ENCODE results near the gene FAM83E.
A peak's percentile ranks its signal among the peaks of the same experiment; 100 is the strongest.
"Not testable (repeated sequence)": the region's sequence is repeated elsewhere in the genome, so short reads cannot be mapped to it uniquely, and the experiment has no call there.

The FAM83E gene

DNA sequence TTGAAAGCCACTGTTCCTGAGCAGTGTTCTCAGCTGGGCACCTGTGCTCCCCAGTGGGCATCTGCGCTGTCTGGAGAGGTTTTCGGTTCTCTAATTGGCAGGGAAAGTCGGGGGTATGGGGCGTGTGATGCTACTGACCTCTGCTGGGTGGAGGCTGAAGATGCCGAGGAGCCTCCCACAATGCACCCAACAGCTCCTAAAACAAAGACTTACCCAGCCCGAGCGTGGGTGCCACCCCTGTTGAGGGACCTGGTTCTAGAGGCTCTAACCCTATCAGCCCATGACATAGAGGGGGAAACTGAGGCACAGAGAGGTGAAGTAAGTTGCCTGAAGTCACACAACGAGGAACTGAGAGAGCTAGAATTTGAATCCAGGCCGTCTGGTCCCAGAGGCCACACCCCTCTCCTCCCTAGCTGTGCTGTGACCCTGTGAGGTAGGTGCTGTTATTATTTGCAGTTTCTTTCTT is 6.0 kb downstream of the FAM83E start:
- DNase-seq = peak; percentile 50

DNA sequence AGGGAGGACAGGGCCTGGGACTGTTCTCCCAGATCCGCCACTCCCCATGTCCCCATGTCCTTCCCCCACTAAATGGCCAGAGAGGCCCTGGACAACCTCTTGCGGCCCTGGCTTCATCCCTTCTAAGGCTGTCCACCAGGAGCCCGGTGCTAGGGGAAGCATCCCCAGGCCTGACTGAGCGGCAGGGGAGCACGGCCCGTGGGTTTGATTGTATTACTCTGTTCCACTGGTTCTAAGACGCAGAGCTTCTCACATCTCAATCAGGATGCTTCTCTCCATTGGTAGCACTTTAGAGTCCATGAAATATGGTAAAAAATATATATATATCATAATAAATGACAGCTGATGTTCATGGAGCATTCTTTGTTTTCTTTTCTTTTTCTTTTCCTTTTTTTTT is 7.5 kb downstream of the FAM83E start:
- no peak for DNase-seq

DNA sequence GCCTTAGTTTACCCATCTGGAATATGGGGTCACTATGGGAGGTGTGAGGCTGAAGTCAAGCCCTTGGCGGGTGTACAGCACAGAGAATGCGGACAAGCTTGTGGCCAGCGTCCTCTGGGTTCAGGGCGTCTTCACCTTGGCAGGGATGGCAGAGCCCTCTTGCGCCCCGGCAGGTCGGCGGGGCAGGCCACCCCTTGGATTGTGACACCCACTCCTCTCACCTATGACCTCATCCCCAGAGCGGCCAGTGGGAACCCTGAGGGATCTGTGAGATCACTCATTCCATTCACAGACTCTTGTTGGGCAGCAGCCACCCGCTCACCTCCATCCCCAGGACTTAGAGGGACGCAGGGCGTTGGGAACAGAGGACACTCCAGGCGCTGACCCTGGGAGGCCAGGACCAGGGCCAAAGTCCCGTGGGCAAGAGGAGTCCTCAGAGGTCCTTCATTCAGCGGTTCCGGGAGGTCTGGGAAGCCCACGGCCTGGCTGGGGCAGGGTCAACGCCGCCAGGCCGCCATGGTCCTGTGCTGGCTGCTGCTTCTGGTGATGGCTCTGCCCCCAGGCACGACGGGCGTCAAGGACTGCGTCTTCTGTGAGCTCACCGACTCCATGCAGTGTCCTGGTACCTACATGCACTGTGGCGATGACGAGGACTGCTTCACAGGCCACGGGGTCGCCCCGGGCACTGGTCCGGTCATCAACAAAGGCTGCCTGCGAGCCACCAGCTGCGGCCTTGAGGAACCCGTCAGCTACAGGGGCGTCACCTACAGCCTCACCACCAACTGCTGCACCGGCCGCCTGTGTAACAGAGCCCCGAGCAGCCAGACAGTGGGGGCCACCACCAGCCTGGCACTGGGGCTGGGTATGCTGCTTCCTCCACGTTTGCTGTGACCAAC is 8.2 kb downstream of the FAM83E start, which contains the start of gene SPACA4:
Gene SPACA4 (plus strand): TSS at position 280 of the 896 bp plus-strand sequence. CDS start 237 bp downstream, at position 517.
- no peak for DNase-seq

GRCh38 chr19:48603850-48604249 is 11.0 kb downstream of the FAM83E start:
- DNase-seq = no peak

GRCh38 chr19:48603449-48603848 is 11.4 kb downstream of the FAM83E start:
- DNase-seq = no peak

GRCh38 chr19:48603001-48603400 is 11.9 kb downstream of the FAM83E start:
- DNase-seq = no peak

- DNase-seq = no peak
Observed at GRCh38 chr19:48600679-48601417, 14.0 kb downstream of the FAM83E start.

GRCh38 chr19:48598996-48599700 is 15.7 kb downstream of the FAM83E start:
- DNase-seq = no peak

DNA sequence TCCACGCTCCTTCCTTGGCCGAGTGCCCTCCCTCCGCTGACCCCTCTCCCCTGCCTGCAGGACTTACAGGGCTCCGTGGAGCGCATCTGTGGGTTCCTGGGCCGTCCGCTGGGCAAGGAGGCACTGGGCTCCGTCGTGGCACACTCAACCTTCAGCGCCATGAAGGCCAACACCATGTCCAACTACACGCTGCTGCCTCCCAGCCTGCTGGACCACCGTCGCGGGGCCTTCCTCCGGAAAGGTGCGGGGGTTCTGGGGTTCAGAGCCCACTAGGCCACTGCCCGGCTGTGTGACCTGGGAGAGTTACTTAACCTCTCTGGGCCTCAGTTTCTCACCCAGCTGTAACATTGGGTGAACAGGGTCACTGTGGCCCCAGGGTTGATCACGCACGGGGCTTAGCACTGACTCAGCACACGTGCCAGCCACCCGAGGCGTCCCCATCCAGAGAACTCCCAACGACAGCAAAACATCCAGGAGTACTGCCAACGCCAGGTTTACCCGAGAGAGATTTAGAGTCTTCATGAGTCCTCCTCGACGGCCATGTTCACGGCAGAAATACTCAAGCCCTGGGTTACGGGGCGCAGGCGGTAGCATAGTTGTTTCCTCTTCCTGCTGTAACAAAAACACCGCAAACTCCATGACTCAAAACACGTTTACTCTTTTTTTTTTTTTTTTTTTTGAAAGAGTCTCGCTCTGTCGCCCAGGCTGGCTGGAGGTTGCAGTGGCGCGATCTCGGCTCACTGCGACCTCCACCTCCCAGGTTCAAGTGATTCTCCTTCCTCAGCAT is 18.0 kb downstream of the FAM83E start:
- peak; percentile 33 for DNase-seq

DNA sequence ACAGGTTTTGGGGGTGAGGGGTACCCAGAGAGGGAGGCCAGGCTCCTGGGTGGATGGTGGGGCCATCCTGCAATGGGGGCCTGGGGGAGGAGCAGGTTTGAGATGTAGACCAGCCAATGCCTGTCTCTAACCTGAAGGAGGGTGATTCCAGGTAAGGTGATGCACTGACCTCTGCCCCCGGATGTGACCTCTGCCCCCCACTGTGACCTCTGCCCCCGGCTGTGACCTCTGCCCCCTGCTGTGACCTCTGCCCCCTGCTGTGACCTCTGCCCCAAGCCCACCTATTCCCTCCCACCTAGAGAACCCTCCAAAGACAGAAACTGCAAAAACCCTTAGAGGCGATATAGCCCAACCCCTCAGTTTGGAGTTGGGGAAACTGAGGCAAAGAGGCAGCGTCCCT is 18.6 kb downstream of the FAM83E start:
- DNase-seq = no peak

DNA sequence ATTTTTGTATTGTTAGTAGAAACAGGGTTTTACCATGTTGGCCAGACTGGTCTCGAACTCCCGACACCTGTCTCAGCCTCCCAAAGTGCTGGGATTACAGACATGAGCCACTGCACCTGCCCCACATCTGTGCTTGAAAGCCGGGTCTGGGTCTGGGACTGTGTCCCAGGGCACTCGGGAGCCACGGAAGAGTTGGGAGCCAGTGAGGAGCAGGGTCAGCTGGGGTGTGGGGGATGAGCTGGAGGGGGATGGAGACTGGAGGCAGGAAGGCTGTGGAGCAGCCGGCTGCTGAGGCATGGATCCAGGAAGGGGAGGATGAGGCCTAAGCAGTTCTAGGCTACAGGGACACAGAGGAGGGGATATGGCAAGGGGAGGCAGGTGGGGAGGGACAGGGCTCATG is 19.0 kb downstream of the FAM83E start:
- DNase-seq = no peak

DNA sequence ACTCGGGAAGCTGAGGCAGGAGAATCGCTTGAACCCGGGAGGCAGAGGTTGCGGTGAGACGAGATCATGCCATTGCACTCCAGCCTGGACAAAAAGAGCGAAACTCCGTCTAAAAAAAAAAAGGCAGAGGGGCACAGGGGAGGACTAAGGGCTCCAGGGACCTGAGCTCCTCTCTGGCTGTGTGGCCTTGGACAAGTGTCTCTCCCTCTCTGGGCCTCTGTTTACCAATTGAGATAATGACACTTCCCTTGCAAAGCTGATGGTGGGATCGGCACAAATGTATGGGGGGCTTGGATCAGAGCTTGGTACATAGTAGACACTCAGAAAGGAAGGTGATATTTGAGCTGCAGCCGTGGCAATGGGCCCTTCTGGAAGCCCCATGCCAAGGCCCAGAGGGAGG is 19.7 kb downstream of the FAM83E start:
- DNase-seq = no peak

- no peak for DNase-seq
Observed at GRCh38 chr19:48591021-48591420, 23.9 kb downstream of the FAM83E start.

GRCh38 chr19:48588670-48589401 is 26.0 kb downstream of the FAM83E start:
- DNase-seq = peak; percentile 85

DNA sequence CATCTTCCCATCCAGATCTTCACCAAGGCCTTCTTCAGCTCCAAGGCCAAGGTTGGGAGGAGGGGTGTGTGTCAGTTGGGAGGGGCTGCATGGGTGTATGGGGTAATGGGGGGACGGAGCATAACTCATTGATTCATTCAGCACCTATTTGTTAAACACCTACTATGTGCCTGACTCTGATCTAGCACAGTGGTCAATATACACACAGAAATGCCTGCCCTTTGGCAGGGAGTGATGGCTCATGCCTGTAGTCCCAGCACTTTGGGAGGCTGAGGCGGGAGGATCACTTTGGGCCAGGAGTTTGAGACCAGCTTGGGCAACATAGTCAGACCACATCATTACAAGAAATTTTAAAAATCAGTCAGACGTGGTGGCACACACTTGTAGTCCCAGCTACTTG is 27.5 kb downstream of the FAM83E start:
- DNase-seq = no peak

GRCh38 chr19:48582168-48582567 is 32.7 kb downstream of the FAM83E start:
- DNase-seq = no peak

DNA sequence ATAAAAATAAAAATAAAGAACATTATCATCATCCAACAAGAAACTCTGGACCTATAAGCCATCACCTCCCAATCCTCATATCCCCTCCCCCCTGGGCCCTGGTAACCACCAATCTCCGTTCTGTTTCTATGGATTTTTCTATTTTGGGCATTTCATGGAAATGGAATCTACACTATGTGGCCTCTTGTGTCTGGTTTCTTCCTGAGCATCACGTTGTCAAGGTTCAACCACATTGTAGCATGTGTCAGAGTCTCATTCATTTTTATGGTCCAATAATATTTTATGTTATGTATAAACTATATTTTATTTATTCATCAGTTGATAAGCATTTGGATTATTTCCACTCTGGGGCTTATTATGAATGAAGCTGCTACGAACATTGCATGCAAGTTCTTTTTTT is 36.0 kb downstream of the FAM83E start:
- DNase-seq = no peak

DNA sequence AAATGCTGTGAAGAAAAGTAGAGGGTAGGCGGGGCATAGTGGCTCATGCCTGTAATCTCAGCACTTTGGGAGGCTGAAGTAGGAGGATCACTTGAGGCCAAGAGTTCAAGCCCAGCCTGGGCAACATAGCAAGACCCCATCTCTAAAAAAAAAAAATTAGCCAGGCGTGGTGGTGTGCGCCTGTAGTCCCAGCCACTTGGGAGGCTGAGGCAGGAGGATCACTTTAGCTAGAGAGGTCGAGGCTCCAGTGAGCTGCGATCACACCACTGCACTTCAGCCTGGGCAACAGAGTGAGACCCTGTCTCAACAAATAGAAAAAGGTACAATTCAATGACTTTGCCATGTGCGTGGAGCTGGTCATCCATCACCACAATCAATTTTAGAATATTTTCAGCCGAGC is 37.0 kb downstream of the FAM83E start:
- DNase-seq = not testable (repeated sequence)

GRCh38 chr19:48575931-48576622 is 38.8 kb downstream of the FAM83E start:
- no peak for DNase-seq

GRCh38 chr19:48573163-48573505 is 41.7 kb downstream of the FAM83E start:
- no peak for DNase-seq

Measured in activated CD8-positive, alpha-beta memory T cell treated with anti-CD3 and anti-CD28 coated beads, Interleukin-2, amount 50 U/mL, for 4 hours (primary cell).